HG03066 (cell line): ENCODE measurements around the gene LARGE1.
"Not testable (repeated sequence)": the region's sequence is repeated elsewhere in the genome, so short reads cannot be mapped to it uniquely, and the experiment has no call there.

Experiments
- ATAC-seq: cut with Tn5 transposase; IDR thresholded peaks from one replicate; pipeline ENCODE4 v1.9.1; 2021; ENCODE audit warnings: low read depth; ENCODE audit not compliant: unreplicated experiment

Gene LARGE1

DNA sequence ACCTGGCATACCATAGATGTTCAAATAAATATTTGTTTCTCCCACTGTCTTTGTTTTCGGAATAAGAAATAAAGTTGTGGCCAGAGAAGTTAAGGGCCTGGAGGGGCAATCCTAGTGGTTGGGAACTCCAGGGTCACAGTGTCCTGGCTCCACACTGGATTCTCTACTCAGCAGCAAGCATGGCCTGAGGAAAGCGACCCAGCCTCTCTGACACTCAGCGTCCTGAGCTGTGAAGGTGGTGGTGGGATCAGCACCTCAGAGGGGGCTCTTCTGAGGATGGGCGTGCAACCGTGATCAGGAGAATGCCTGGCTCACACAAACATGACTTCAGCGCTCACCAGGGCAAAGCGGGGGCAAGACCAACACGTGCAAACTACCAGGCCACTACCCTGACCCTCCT lies 59.9 kb downstream of the LARGE1 start:
- ATAC-seq, result no peak

DNA sequence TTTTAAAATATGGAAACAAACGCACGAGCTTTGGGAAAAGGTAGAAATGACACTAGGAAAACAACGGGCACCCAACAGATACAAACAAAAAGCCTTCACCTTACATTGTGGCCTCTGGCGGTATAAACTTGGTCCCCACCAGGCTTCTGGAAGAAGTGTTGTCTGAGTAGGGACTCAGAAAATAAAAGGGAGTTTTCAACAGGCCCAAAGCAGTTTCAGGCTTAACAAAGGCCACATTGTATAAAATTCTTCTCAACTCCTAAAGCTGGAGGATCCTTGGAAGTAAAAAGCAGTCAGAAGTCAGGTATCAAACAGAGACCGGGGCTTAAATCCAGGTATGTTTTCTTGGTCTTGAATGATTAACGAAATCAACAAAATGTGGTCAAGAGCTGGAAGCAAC lies 61.0 kb downstream of the LARGE1 start:
- no peak for ATAC-seq

GRCh38 chr22:33858653-33859052 lies 61.6 kb downstream of the LARGE1 start:
- not testable (repeated sequence) for ATAC-seq

GRCh38 chr22:33857767-33858166 lies 62.5 kb downstream of the LARGE1 start:
- not testable (repeated sequence) for ATAC-seq

GRCh38 chr22:33854724-33855123 lies 65.6 kb downstream of the LARGE1 start:
- no peak for ATAC-seq

DNA sequence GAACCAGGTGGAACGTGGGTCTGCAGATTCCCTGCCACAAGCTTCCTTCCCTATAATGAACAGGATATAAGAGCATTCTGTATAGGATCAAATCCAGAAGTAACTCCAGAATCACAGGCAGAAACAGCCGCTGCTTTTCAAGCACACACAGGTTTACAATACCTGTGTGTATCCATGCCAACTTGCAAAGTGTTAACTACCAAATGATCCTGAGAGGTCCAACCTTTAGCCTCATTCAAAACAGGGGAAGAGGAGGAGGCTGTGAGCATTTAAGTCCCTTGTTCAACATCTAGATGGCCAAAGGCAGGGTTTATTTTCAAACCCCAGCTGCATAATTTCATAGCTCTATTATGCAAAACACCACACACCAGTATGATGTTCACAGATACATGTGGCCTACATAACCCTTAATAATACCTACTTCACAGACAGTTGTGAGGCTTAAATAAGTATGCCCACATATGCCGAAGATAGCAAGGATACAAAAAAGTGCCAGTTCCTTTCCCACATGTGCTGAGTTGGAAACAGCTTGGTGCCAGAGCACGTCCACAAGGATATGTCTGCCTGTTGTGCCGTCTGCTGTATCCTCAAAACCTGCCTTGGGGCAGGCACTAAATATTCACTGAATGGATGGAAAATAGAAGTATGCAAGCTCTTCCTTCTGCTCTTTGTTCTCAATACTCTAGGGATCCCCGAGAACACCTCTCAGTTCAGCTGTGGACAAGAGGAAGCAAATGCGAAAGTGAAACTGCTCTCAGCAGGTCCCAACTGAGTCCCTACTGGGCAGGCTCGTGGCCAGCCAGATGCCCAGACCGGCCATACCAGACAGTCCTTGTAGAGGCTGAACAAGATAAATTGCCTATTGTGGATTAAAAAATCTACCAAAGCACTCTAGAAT lies 66.8 kb downstream of the LARGE1 start:
- ATAC-seq, result peak; percentile 94

DNA sequence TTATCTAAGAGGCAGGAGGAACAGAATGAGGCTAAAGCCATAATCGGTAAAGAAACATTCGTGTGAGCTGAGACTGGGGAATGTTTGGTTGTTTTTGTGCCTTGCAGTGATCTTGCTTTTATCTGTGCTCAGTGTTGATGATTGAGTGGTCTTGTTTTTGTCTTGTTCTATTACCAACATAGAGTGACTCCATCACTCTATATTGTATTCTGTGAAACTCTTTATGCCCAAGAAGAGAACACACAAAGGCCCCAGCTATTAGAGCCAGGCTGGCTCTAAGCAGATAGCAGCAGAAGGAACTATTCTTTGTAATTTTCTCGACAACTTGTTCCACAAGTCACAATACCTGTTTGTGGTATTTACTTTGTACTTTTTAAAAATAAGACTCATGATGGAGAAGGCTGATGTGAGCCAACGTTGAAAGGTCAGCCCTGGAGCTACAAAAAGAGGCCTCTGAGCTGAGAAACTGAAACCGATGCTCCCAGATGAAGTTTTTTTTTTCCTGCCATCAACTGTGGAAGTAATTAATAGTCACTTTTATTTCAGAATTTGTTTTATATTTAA lies 68.4 kb downstream of the LARGE1 start:
- no peak for ATAC-seq

- ATAC-seq, result no peak
These were observed 69.0 kb downstream of the LARGE1 start for GRCh38 chr22:33851240-33851639.

- no peak for ATAC-seq
These were observed 69.6 kb downstream of the LARGE1 start for GRCh38 chr22:33850724-33851123.

DNA sequence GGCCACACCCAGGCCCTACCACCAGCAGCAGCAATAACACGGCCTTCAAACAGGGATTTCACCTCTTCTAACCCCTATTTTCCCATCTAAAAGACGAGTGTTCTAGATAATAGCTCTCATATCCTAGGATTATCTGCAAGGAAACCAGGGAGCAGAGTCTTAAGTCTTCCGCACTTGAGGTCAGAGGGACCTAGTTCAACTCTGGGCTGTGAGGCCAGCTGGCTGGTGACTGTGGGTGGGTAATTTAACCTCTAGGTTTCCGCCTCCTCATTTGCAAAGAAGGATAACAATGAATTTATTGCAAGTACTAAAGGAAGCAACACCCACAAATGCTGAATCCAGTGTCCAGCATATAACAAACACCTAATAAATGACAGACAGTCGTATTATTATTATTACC lies 70.1 kb downstream of the LARGE1 start:
- no peak for ATAC-seq

- no peak for ATAC-seq
These were observed 72.0 kb downstream of the LARGE1 start for GRCh38 chr22:33848251-33848650.

- no peak for ATAC-seq
These were observed 76.0 kb downstream of the LARGE1 start for GRCh38 chr22:33844273-33844672.

- ATAC-seq, result no peak
These were observed 77.7 kb downstream of the LARGE1 start for GRCh38 chr22:33842421-33843094.

DNA sequence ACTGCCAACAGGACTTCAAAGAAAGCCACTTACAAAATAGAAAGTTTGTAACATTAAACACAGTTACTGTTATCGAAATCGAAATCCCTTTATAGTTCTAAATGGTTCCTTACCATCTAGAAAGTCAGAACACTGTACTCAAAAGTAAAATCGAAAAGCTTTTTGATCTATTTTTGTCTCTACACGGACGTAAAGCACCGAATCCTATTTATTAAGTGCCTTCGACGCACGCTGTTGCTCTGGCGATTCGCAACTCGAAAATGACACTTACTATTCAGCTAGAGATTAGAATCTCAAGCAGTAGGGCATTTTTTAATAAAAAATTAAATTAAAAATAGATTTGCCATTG lies 78.3 kb downstream of the LARGE1 start:
- ATAC-seq, result peak; percentile 58

DNA sequence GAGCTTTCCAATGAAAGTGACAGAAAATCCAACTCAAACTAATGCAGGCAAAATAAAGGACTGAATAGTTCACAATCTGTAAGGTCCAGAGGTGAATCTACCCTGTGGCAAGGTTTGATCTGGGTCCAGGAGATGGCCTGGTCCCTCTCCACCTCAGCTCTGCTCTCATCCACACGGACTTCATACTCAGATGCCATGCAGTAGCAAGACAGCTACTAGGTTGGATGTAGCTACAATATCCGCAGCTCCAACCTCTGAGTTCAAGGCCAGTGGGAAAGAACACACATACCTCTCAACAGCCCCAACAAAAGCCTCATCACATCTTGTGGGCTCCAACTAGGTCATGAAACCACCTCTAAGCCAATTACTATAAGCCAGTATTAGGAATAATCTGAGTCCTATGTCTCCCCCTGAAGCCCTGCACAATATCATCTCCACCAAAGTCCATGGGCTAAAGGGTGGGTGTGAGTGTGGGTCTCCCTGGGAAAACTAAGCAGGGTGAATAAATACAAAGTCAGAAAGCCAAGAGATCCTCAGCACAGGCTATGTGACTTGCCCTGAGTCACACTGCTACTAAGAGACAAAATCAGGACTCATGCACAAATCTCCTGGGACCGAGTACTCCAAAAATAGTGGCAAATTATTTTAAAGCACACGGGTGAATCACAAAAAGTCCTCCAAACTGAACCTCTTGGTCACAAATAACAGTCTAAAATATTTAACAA lies 78.8 kb downstream of the LARGE1 start:
- peak; percentile 40 for ATAC-seq

DNA sequence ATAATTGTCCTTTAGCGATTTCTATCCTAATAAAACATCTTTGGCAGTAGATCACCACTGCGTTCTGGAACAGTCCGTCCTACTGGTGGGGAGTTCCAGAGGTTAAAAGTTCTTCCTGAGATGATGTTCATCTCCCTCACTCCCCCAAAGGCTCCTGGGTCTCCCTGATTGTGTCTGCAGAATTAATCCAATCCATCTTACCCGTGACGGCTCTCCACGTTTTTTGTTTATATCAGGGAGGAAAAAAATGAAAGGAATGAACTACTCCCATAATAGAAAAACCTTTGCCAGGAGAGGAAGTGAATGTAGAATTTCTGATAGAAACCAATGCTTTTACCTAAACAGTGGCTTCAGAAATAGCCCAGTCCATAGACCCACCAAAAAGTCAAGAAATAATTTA lies 81.6 kb downstream of the LARGE1 start:
- ATAC-seq, result no peak

GRCh38 chr22:33837826-33838225 lies 82.5 kb downstream of the LARGE1 start:
- ATAC-seq, result no peak

DNA sequence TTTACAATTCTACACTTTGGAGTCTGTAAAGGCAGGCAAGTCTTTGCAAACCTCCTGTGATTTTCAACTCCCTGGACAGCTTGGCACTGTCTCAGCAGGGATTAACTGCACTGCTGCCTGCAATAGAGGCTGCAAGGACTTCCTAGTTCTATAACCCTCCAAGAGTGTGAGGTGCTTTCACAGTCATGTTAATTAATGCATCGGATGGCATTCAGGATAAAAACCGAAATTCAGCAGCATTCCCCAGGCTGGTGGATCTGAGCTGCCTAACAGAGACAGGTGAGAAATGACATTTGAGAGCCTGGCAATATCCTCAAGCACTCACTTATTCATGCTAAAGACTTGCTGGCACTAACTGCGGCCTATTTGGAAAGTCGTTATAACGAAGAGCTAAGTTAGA lies 85.0 kb downstream of the LARGE1 start:
- no peak for ATAC-seq

- no peak for ATAC-seq
These were observed 87.6 kb downstream of the LARGE1 start for GRCh38 chr22:33832558-33833151.

GRCh38 chr22:33831651-33832050 lies 88.6 kb downstream of the LARGE1 start:
- ATAC-seq, result no peak

DNA sequence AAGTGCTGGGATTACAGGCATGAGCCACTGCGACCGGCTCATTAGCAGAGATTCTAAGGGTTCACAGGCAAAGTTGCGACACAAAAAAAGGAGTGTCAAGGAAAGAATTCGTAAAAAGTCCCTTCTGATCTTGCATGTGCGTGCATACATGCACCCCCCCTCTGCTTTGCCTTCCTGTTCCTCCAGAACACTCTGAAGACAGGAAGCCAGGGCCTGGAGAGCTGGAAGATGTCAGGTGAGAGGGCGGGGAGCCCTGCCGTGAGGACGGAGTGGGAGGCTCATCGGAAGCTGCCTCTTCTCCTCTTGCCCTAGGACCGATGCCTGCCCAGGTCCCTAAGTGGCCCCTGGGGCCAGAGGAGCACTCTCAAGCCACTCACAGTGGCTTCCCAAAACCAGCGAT lies 89.1 kb downstream of the LARGE1 start:
- no peak for ATAC-seq
